Prostate gland (tissue), 2 donors: Measurements from ENCODE around the gene FAM180A. TPM values are rescaled to one million over a fixed set of nuclear protein-coding genes. Genes with fewer than 3 reads are reported as not detected.

Experiments used
- DNase-seq: peaks from one replicate; pipeline ENCODE4 v3.0.0-alpha.2; 2019; ENCODE audit warnings: low spot score
- H3K27ac ChIP-seq, 2 donors: fragments of 200-600 bp; sonication (generic); 2 replicates each; pipeline ENCODE4 v1.5.1; 2017 to 2019
- H3K27me3 ChIP-seq: fragments of 200-600 bp; sonication (generic); replicated peaks from 2 replicates; pipeline ENCODE4 v1.5.1; 2019; ENCODE audit not compliant: insufficient read depth
- H3K36me3 ChIP-seq, 2 donors: fragments of 200-600 bp; sonication (generic); 1 replicate in 1 of 2; 2 replicates in 1 of 2; pipeline versions ENCODE4 v1.5.1 to v1.8.1; 2017 to 2019
- H3K4me1 ChIP-seq: fragments of 200-600 bp; sonication (generic); replicated peaks from 2 replicates; pipeline ENCODE4 v1.5.1; 2019
- H3K4me3 ChIP-seq, 2 donors: fragments of 200-600 bp; sonication (generic); 2 replicates each; pipeline ENCODE4 v1.5.1; 2017 to 2019
- H3K9me3 ChIP-seq: fragments of 200-600 bp; sonication (generic); 2 replicates; pipeline ENCODE4 v1.5.1; 2017
- POLR2A ChIP-seq: fragments of 450-650 bp; IDR thresholded peaks from one replicate; pipeline ENCODE4 v1.6.1; 2016; ENCODE audit warnings: antibody characterized with exemption, mild to moderate bottlenecking
- POLR2AphosphoS5 ChIP-seq: sonication (generic); formaldehyde crosslinking; IDR thresholded peaks from one replicate; pipeline ENCODE4 v1.6.1; 2017; ENCODE audit warnings: antibody characterized with exemption
- WGBS: methylation state at CpG from one replicate; pipeline ENCODE4 v1.1.5; 2018; 5-methylcytosine and 5-hydroxymethylcytosine counted together
- intact Hi-C: fragments of 100-400 bp; cut with DNase I; formaldehyde crosslinking; loops from one replicate; pipeline ENCODE4 v1.14.2; 2022
- total RNA-seq, 2 donors: library from RNA; depleted of rRNA; stranded (reverse); fragments of >200 nt; gene quantifications; one replicate each; pipeline ENCODE4 v1.1.0, GENCODE V29; 2016
- TF ChIP-seq, protein P1 (sequence below), 4 experiments: fragments of 200-600 bp in 2 of 4; fragments of 450-650 bp in 2 of 4; sonication (generic) in 2 of 4; IDR thresholded peaks; 1 replicate in 3 of 4; 2 replicates in 1 of 4; pipeline ENCODE4 v1.5.1; 2016 to 2019; ENCODE audit warnings: antibody characterized with exemption in 4 of 4, mild to moderate bottlenecking in 2 of 4, moderate library complexity in 2 of 4

The FAM180A gene
- total RNA-seq, 2 donors from 2014 or later, result 0.77 to 6.9 TPM

- Histone ChIP-seq H3K27ac (no peak overlapping the region), H3K9me3 (no peaks in the 10 kb centered on the region), H3K27me3 (no peaks in the 10 kb centered on the region), H3K4me1 (peaks cover 4% of the 10 kb centered on the region), H3K36me3 (no peaks in the 10 kb centered on the region), H3K4me3 (no peak overlapping the region)
- WGBS, result 70% methylated on average over 4 of the region's 4 CpGs
- intact Hi-C loops, result no loop called here
- TF ChIP-seq, protein P1, sequence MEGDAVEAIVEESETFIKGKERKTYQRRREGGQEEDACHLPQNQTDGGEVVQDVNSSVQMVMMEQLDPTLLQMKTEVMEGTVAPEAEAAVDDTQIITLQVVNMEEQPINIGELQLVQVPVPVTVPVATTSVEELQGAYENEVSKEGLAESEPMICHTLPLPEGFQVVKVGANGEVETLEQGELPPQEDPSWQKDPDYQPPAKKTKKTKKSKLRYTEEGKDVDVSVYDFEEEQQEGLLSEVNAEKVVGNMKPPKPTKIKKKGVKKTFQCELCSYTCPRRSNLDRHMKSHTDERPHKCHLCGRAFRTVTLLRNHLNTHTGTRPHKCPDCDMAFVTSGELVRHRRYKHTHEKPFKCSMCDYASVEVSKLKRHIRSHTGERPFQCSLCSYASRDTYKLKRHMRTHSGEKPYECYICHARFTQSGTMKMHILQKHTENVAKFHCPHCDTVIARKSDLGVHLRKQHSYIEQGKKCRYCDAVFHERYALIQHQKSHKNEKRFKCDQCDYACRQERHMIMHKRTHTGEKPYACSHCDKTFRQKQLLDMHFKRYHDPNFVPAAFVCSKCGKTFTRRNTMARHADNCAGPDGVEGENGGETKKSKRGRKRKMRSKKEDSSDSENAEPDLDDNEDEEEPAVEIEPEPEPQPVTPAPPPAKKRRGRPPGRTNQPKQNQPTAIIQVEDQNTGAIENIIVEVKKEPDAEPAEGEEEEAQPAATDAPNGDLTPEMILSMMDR (IDR thresholded peaks at IDR 0.05), result no peak
- TF ChIP-seq POLR2AphosphoS5 (no peak), POLR2A (no peak)
- DNase-seq, result no peak
Observed at GRCh38 chr7:135768467-135768866, 19.9 kb upstream of the FAM180A start.

DNA sequence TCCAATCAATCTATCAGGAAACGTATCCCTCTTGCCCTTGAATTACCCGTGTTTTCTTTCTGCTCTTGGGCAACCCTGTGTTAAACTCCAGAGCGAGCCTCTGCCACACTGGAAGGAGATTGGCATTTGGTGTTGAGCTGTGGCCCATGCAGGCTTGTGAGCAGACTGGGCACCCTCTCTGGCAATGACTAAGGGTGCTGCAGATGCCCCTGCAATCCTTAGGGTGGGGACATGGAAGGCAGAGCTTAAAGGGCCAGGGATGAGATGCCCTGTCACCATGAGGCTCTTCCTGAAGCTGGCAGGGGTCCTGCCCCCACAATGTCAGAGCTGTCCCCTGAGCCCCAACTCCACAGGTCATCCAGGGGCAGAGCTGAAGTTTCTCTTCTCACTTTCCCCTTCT, 19.5 kb upstream of the FAM180A start:
- 86% methylated on average over 3 of the region's 3 CpGs for WGBS
- no peak overlapping the region for H3K27ac ChIP-seq
- DNase-seq, result no peak

GRCh38 chr7:135763261-135763660, 14.6 kb upstream of the FAM180A start:
- Histone ChIP-seq H3K36me3 (no peaks in the 10 kb centered on the region), H3K27ac (no peak overlapping the region), H3K9me3 (no peaks in the 10 kb centered on the region), H3K4me1 (no peaks in the 10 kb centered on the region), H3K4me3 (no peak overlapping the region), H3K27me3 (no peaks in the 10 kb centered on the region)
- no peak for TF ChIP-seq POLR2A
- TF ChIP-seq POLR2AphosphoS5, result no peak
- TF ChIP-seq, protein P1 (IDR thresholded peaks at IDR 0.05), result no peak
- DNase-seq, result no peak
- WGBS, result 79% methylated on average over 2 of the region's 2 CpGs
- intact Hi-C loops, result no loop called here

More for the DNA sequence above, 19.5 kb upstream of the FAM180A start:
- no peaks in the 10 kb centered on the region for H3K36me3 ChIP-seq
- no peak overlapping the region for H3K4me3 ChIP-seq
- no peaks in the 10 kb centered on the region for H3K9me3 ChIP-seq
- TF ChIP-seq, protein P1 (IDR thresholded peaks at IDR 0.05), result no peak
- TF ChIP-seq POLR2A (no peak), POLR2AphosphoS5 (no peak)
- peaks cover under 1% of the 10 kb centered on the region for H3K4me1 ChIP-seq
- intact Hi-C loops, result no loop called here
- no peaks in the 10 kb centered on the region for H3K27me3 ChIP-seq

GRCh38 chr7:135761751-135762488, 13.3 kb upstream of the FAM180A start:
- TF ChIP-seq POLR2AphosphoS5 (no peak), POLR2A (no peak)
- TF ChIP-seq, protein P1 (IDR thresholded peaks at IDR 0.05), result no peak
- Histone ChIP-seq H3K4me3 (no peak overlapping the region), H3K9me3 (no peaks in the 10 kb centered on the region), H3K27ac (no peak overlapping the region), H3K27me3 (no peaks in the 10 kb centered on the region), H3K4me1 (no peaks in the 10 kb centered on the region), H3K36me3 (no peaks in the 10 kb centered on the region)
- no peak for DNase-seq
- whole genome bisulfite sequencing, result 68% methylated on average over 10 of the region's 10 CpGs
- intact Hi-C loops, result no loop called here

- intact Hi-C loops, result no loop called here
- no peaks in the 10 kb centered on the region for H3K36me3 ChIP-seq
- 54% methylated on average over 4 of the region's 4 CpGs for WGBS
- H3K4me3 ChIP-seq, result no peak overlapping the region
- no peak for DNase-seq
- no peak for TF ChIP-seq POLR2A
- no peak for TF ChIP-seq POLR2AphosphoS5
- TF ChIP-seq, protein P1 (IDR thresholded peaks at IDR 0.05), result no peak
- H3K9me3 ChIP-seq, result no peaks in the 10 kb centered on the region
- H3K4me1 ChIP-seq, result no peaks in the 10 kb centered on the region
- no peak overlapping the region for H3K27ac ChIP-seq
- no peaks in the 10 kb centered on the region for H3K27me3 ChIP-seq
Observed at GRCh38 chr7:135759532-135759931, 10.9 kb upstream of the FAM180A start.
